Measurements from ENCODE around the gene IL37. TPM values are rescaled to one million over a fixed set of nuclear protein-coding genes. Genes with fewer than 3 reads are reported as not detected.

Gene IL37
- total RNA-seq, 1 donor from 2014 or later, result not detected

GRCh38 chr2:112942654-112943002, 31.7 kb downstream of the IL37 start:
- DNase-seq (ENCODE audit: extremely low spot score, unreplicated experiment), result no peak
- Mint-ChIP-seq H3K27me3 (peaks cover 11% of the 10 kb centered on the region), H3K4me3 (no peak overlapping the region), H3K9me3 (no peaks in the 10 kb centered on the region), H3K36me3 (no peaks in the 10 kb centered on the region), H3K4me1 (ENCODE audit: unreplicated experiment) (peaks cover 4% of the 10 kb centered on the region), H3K27ac (no peak overlapping the region)
- TF ChIP-seq, protein P1, sequence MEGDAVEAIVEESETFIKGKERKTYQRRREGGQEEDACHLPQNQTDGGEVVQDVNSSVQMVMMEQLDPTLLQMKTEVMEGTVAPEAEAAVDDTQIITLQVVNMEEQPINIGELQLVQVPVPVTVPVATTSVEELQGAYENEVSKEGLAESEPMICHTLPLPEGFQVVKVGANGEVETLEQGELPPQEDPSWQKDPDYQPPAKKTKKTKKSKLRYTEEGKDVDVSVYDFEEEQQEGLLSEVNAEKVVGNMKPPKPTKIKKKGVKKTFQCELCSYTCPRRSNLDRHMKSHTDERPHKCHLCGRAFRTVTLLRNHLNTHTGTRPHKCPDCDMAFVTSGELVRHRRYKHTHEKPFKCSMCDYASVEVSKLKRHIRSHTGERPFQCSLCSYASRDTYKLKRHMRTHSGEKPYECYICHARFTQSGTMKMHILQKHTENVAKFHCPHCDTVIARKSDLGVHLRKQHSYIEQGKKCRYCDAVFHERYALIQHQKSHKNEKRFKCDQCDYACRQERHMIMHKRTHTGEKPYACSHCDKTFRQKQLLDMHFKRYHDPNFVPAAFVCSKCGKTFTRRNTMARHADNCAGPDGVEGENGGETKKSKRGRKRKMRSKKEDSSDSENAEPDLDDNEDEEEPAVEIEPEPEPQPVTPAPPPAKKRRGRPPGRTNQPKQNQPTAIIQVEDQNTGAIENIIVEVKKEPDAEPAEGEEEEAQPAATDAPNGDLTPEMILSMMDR (conservative IDR thresholded peaks at IDR 0.05), result no peak

- no peaks in the 10 kb centered on the region for H3K36me3 Mint-ChIP-seq
- TF ChIP-seq, protein P1 (conservative IDR thresholded peaks at IDR 0.05), result no peak
- H3K27me3 Mint-ChIP-seq, result peaks cover 15% of the 10 kb centered on the region
- H3K4me3 Mint-ChIP-seq, result no peak overlapping the region
- no peak overlapping the region for H3K27ac Mint-ChIP-seq
- no peak for DNase-seq (ENCODE audit: extremely low spot score, unreplicated experiment)
- H3K9me3 Mint-ChIP-seq, result no peaks in the 10 kb centered on the region
- H3K4me1 Mint-ChIP-seq (ENCODE audit: unreplicated experiment), result peaks cover 4% of the 10 kb centered on the region
Observed at GRCh38 chr2:112944971-112945370, 34.0 kb downstream of the IL37 start.

GRCh38 chr2:112946086-112946485, 35.1 kb downstream of the IL37 start:
- Mint-ChIP-seq H3K36me3 (no peaks in the 10 kb centered on the region), H3K4me1 (ENCODE audit: unreplicated experiment) (peaks cover 4% of the 10 kb centered on the region), H3K27me3 (peaks cover 18% of the 10 kb centered on the region), H3K9me3 (no peaks in the 10 kb centered on the region), H3K27ac (no peak overlapping the region), H3K4me3 (no peak overlapping the region)
- no peak for DNase-seq (ENCODE audit: extremely low spot score, unreplicated experiment)
- TF ChIP-seq, protein P1 (conservative IDR thresholded peaks at IDR 0.05), result no peak

GRCh38 chr2:112947374-112947773, 36.4 kb downstream of the IL37 start:
- Mint-ChIP-seq H3K27me3 (peaks cover 21% of the 10 kb centered on the region), H3K4me1 (ENCODE audit: unreplicated experiment) (peaks cover 4% of the 10 kb centered on the region), H3K9me3 (no peaks in the 10 kb centered on the region), H3K36me3 (no peaks in the 10 kb centered on the region), H3K27ac (no peak overlapping the region), H3K4me3 (no peak overlapping the region)
- DNase-seq (ENCODE audit: extremely low spot score, unreplicated experiment), result no peak
- TF ChIP-seq, protein P1 (conservative IDR thresholded peaks at IDR 0.05), result no peak

DNA sequence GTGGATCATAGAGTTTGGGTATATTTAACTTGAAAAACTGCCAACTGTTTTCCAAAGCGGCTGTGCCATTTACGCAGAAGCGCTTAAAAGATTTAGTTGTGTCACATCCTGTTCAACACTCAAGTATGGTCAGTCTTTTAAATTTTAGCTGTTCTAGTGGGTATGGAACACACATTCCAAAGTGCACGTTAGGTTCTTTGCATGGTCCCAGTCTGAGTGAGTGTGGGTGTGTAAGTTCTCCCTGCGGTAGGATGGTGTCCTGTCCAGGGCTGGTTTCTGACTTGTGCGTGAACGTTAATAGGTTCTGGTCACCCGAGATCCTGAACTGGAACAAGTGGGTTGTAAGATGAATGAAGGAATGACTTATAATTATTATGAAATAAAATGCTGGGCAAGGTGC, 38.5 kb downstream of the IL37 start:
- Mint-ChIP-seq H3K4me1 (ENCODE audit: unreplicated experiment) (no peaks in the 10 kb centered on the region), H3K27me3 (peaks cover 21% of the 10 kb centered on the region), H3K4me3 (no peak overlapping the region), H3K27ac (no peak overlapping the region), H3K9me3 (no peaks in the 10 kb centered on the region), H3K36me3 (no peaks in the 10 kb centered on the region)
- TF ChIP-seq, protein P1 (conservative IDR thresholded peaks at IDR 0.05), result no peak
- no peak for DNase-seq (ENCODE audit: extremely low spot score, unreplicated experiment)

DNA sequence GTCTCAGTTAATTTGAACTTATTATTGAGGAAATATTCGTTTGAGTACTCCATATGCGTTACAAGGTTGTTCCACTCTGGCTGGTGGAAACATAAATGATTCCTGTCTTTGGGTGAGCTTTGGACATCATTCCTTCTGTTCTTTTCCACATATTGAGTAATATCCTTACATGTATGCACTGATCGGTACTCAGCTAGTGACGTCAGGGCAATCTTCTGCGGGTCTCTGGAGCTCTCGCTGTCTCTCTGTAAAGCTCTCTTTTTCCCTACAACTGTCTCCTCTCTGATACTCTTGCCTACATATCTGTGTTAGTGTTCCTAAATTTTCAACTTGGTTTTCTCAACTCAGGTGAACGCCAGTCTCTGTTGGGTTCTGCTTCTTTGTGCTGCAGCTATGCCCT, 43.4 kb downstream of the IL37 start:
- TF ChIP-seq, protein P1 (conservative IDR thresholded peaks at IDR 0.05), result no peak
- Mint-ChIP-seq H3K9me3 (no peaks in the 10 kb centered on the region), H3K4me3 (no peak overlapping the region), H3K27me3 (peaks cover 11% of the 10 kb centered on the region), H3K27ac (no peak overlapping the region), H3K4me1 (ENCODE audit: unreplicated experiment) (no peaks in the 10 kb centered on the region), H3K36me3 (no peaks in the 10 kb centered on the region)
- no peak for DNase-seq (ENCODE audit: extremely low spot score, unreplicated experiment)

All from type B pancreatic cell (in vitro differentiated cells).